CD4-positive, alpha-beta memory T cell (primary cell): Measurements from ENCODE around the gene EML3. TPM values are rescaled to one million over a fixed set of nuclear protein-coding genes. Genes with fewer than 3 reads are reported as not detected.

ENCODE experiments used
- CTCF ChIA-PET: fragments of 350-600 bp; sonication (Branson Sonifier 250); formaldehyde crosslinking; loops from one replicate; lab custom pipeline; 2021; ENCODE audit warnings: inconsistent platforms; ENCODE audit not compliant: partially characterized antibody; lab: Charles Lee
- POLR2A ChIA-PET: fragments of 350-600 bp; sonication (Branson Sonifier 250); formaldehyde crosslinking; loops from one replicate; lab custom pipeline; 2021; ENCODE audit not compliant: partially characterized antibody; lab: Charles Lee
- DNase-seq, 5 donors: peaks; one replicate each; pipeline versions ENCODE4 v3.0.0 to v3.0.0-alpha.2; 2020 to 2022; ENCODE audit warnings: mixed read lengths in 1 of 5
- H3K27ac ChIP-seq: one replicate; pipeline ENCODE4 v1.7.0; 2013; ENCODE audit warnings: low read depth, low read length
- H3K27me3 ChIP-seq: 2 replicates; pipeline ENCODE4 v1.7.0; 2013; ENCODE audit warnings: mild to moderate bottlenecking, low read length, moderate library complexity; ENCODE audit not compliant: insufficient read depth
- H3K36me3 ChIP-seq: 2 replicates; pipeline ENCODE4 v1.7.0; 2013; ENCODE audit warnings: mild to moderate bottlenecking, low read length, moderate library complexity; ENCODE audit not compliant: insufficient read depth
- H3K4me1 ChIP-seq: 2 replicates; pipeline ENCODE4 v1.7.0; 2013; ENCODE audit warnings: mild to moderate bottlenecking, low read length, moderate library complexity; ENCODE audit not compliant: insufficient read depth
- H3K4me3 ChIP-seq, 2 donors: one replicate each; pipeline ENCODE4 v1.7.0; 2013; ENCODE audit warnings: low read length in 2 of 2, mild to moderate bottlenecking in 1 of 2
- H3K9me3 ChIP-seq, 2 donors: one replicate each; pipeline ENCODE4 v1.7.0; 2013; ENCODE audit warnings: low read length in 2 of 2, control low read depth in 1 of 2; ENCODE audit not compliant: control insufficient read depth in 1 of 2
- H3K27ac Mint-ChIP-seq, 7 donors: one replicate each; pipeline ENCODE4 v1.8.0; 2020 to 2021; ENCODE audit warnings: mixed read lengths in 7 of 7, mild to moderate bottlenecking in 6 of 7, inconsistent platforms in 3 of 7, moderate library complexity in 3 of 7
- H3K27me3 Mint-ChIP-seq, 2 donors: one replicate each; pipeline ENCODE4 v1.8.0; 2020 to 2021; ENCODE audit warnings: mixed read lengths in 2 of 2
- H3K36me3 Mint-ChIP-seq, 2 donors: one replicate each; pipeline ENCODE4 v1.8.0; 2020 to 2021; ENCODE audit warnings: mixed read lengths in 2 of 2, inconsistent platforms in 1 of 2, mild to moderate bottlenecking in 1 of 2
- H3K4me1 Mint-ChIP-seq, 4 donors: one replicate each; pipeline ENCODE4 v1.8.0; 2020 to 2021; ENCODE audit warnings: mixed read lengths in 4 of 4, mild to moderate bottlenecking in 1 of 4
- H3K4me3 Mint-ChIP-seq, 8 donors: one replicate each; pipeline ENCODE4 v1.8.0; 2020 to 2021; ENCODE audit warnings: mixed read lengths in 8 of 8, mild to moderate bottlenecking in 7 of 8, moderate library complexity in 6 of 8, inconsistent platforms in 3 of 8
- H3K9me3 Mint-ChIP-seq, 8 donors: one replicate each; pipeline ENCODE4 v1.8.0; 2020 to 2021; ENCODE audit warnings: mixed read lengths in 8 of 8, mild to moderate bottlenecking in 5 of 8, inconsistent platforms in 3 of 8, moderate library complexity in 1 of 8
- intact Hi-C: fragments of 100-400 bp; cut with micrococcal nuclease; formaldehyde crosslinking; loops from one replicate; pipeline ENCODE4 v1.15.1; 2023
- polyA plus RNA-seq, 2 donors: library from polyadenylated mRNA; unstranded; fragments of 300-500 nt; fragmentation: Illumina TruSeq; gene quantifications; one replicate each; pipeline ENCODE4 v1.2.3, GENCODE V29; 2021
- total RNA-seq, 2 experiments: library from RNA; stranded (reverse); gene quantifications; one replicate each; pipeline ENCODE4 v1.2.3, GENCODE V29; 2021

EML3 gene
- total and polyA plus RNA-seq, 4 experiments from 2014 or later = 18.2 to 201 (median 108) TPM

DNA sequence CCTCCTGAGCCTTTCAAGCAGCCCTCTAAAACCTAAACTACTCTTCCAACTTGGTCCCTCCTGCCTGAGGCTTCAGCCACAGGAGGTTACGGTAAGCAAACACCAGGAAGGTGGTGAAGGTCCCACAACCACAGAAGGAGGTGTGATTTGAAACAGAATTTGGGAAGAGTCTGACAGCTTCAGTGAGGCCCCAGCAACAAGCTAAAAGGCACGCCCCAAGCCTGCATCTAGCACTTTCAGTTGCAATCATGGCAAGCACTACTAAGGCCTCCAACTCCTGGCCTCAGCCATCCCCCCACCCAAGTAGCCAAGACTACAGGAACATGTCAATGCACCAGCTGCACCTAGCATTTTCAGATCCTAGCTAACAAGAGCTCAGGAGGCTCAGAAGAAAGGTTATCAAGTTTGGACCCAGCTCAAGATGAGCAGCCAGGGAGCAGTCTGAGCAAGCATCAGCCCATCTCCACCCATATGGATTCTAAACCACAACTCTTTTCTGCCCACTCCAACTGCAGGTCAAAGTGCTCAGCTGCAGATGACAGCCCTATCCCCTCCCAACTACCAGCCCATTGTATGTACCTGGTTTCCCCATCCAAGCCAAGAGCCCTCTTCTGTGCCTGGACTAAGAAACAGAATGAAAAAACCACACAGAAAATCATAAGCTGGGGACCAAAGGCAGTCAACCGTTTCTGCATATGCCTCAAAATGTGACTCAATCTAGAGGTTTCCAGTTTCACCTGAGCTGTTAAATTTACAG is 55.5 kb downstream of the EML3 start:
- Histone ChIP-seq H3K36me3 (peaks cover 7% of the 10 kb centered on the region), H3K27ac (peak overlapping the region; percentile 95), H3K9me3 (no peaks in the 10 kb centered on the region), H3K4me3 (peak overlapping the region; percentile 7 to 75), H3K27me3 (no peaks in the 10 kb centered on the region), H3K4me1 (peaks cover 91% of the 10 kb centered on the region)
- DNase-seq = peak in 4 of 5 donors; percentile 73 to 85 (median 78)
- Mint-ChIP-seq H3K9me3 (no peaks in the 10 kb centered on the region), H3K27ac (peak overlapping the region; percentile 98 to 100 (median 100)), H3K4me3 (peak overlapping the region; percentile 82 to 91 (median 90)), H3K36me3 (peaks cover 24 to 28% of the 10 kb centered on the region in 2 donors), H3K4me1 (peaks cover 68 to 94% (median 81%) of the 10 kb centered on the region in 4 donors), H3K27me3 (no peaks in the 10 kb centered on the region)
- ChIA-PET POLR2A (interaction anchor here (0.6 to 12.5 kb wide), 27 partner anchors 15 to 1760 kb away, joined by 3 to 751 read pairs (median 5); partner anchors contain the start of genes AHNAK, B3GAT3, BSCL2 and C11orf98), CTCF (interaction anchor here (0.6 to 14.9 kb wide), 25 partner anchors 9 to 1536 kb away, joined by 3 to 450 read pairs (median 3); partner anchors contain the start of genes AHNAK, EEF1G, SCGB1A1 and SLC3A2)
- intact Hi-C loops = loop anchor here (1.0 to 10.0 kb wide), 3 partner anchors 11 to 298 kb away; partner anchors contain the start of genes AHNAK and EEF1G

DNA sequence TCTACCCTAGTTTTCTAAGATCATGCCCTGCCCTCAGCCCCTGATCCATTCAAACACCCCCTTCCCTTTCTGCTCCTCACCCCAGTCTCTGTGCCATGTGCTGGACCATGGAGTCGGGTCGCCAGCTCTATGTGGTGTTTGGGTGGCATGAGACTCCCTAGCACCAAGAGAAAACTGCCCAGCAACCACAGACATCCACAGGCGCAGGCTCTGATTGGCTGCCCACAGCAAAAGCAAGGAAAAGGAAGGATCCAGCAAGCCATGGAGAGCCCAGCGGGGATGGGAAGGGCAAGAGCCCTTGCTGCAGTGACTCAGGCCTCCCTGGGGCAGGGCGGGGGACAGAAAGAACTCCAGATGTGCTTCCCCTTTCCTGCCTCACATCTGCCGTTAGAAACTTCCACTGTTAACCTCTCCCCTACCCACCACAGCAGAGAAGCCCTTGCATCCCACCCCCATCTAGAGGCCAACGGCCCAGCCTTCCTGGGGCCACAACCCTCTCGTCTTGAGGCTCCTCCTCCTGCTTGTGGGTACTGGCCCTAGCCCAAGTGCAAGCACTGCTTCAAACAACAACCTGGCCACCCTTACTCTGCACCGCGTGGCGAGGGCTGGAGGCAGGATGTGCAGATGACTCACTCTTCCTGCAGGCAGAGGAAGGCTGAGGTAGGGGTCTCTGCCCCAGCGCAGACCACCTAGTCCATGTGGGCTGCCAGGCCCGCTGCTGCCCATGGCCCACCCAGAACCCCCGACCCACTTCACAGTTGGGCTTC is 56.3 kb downstream of the EML3 start:
- Histone ChIP-seq H3K4me3 (peak overlapping the region; percentile 37 to 75), H3K27ac (peak overlapping the region; percentile 95), H3K36me3 (peaks cover 7% of the 10 kb centered on the region), H3K4me1 (peaks cover 98% of the 10 kb centered on the region), H3K9me3 (no peaks in the 10 kb centered on the region), H3K27me3 (no peaks in the 10 kb centered on the region)
- peaks cover 0 to 2% of the 10 kb centered on the region in 2 donors for H3K27me3 Mint-ChIP-seq
- intact Hi-C loops = loop anchor here (1.0 to 10.0 kb wide), 3 partner anchors 10 to 299 kb away; partner anchors contain the start of genes AHNAK and EEF1G
- H3K9me3 Mint-ChIP-seq = peaks cover 0 to 4% (median 0%) of the 10 kb centered on the region in 8 donors
- CTCF ChIA-PET = interaction anchor here (0.6 to 14.9 kb wide), 17 partner anchors 9 to 1536 kb away, joined by 3 to 450 read pairs (median 5); partner anchors contain the start of genes AHNAK, EEF1G, SCGB1A1 and SLC3A2
- POLR2A ChIA-PET = interaction anchor here (0.5 to 12.5 kb wide), 26 partner anchors 11 to 1659 kb away, joined by 3 to 751 read pairs (median 7); partner anchors contain the start of genes AHNAK, B3GAT3, BSCL2 and C11orf98
- H3K27ac Mint-ChIP-seq = peak overlapping the region; percentile 98 to 100 (median 100)
- peaks cover 73 to 97% (median 85%) of the 10 kb centered on the region in 4 donors for H3K4me1 Mint-ChIP-seq
- peak overlapping the region; percentile 82 to 91 (median 90) for H3K4me3 Mint-ChIP-seq
- peak; percentile 85 to 97 (median 87) for DNase-seq
- H3K36me3 Mint-ChIP-seq = peaks cover 18 to 28% of the 10 kb centered on the region in 2 donors

DNA sequence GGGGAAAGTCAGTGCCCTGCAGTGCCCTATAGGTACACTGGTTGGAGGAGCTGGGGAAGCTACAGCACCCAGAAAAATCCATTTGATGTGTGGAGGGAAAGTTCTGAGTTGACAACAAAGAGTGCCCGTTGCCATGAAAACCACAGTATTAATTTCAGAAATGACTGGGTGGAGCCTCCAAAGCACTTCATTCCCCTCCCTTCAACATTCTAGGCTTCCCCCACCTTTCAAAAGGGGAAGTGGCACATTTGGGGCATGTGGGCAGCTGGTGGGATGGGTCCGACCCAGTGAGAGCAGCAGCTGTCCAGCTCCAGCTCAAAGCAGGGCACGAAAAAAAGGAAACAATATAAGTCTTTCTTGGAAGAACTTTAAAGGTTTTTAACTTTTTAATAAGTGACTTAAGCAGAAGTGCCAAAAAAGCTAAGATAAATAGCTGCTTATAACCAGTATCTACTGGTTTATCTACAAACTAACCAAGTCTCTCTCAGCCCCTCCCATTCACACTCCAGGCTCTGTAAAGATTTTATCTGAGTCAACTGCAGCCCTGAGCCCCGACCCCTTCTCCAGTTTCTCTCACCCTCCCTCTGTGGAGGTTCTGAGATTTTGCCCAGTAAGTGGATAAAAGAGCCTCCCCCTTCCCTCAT is 57.0 kb downstream of the EML3 start:
- H3K27ac Mint-ChIP-seq = peak overlapping the region; percentile 98 to 100 (median 100)
- ChIA-PET POLR2A (interaction anchor here (0.5 to 12.5 kb wide), 24 partner anchors 12 to 526 kb away, joined by 3 to 751 read pairs (median 4); partner anchors contain the start of genes AHNAK, B3GAT3, C11orf98 and CSKMT), CTCF (interaction anchor here (1.1 to 14.9 kb wide), 6 partner anchors 9 to 162 kb away, joined by 3 to 450 read pairs (median 48); partner anchors contain the start of genes AHNAK, SCGB1A1 and TUT1)
- no peaks in the 10 kb centered on the region for H3K9me3 ChIP-seq
- peaks cover 0 to 4% (median 0%) of the 10 kb centered on the region in 8 donors for H3K9me3 Mint-ChIP-seq
- peaks cover 0 to 2% of the 10 kb centered on the region in 2 donors for H3K27me3 Mint-ChIP-seq
- peak; percentile 88 to 94 (median 92) for DNase-seq
- H3K36me3 Mint-ChIP-seq = peaks cover 12 to 22% of the 10 kb centered on the region in 2 donors
- peak overlapping the region; percentile 82 to 91 (median 90) for H3K4me3 Mint-ChIP-seq
- H3K4me3 ChIP-seq = peak overlapping the region; percentile 37 to 75
- peak overlapping the region; percentile 95 for H3K27ac ChIP-seq
- peaks cover 100% of the 10 kb centered on the region for H3K4me1 ChIP-seq
- intact Hi-C loops = loop anchor here (1.0 to 10.0 kb wide), 3 partner anchors 9 to 299 kb away; partner anchors contain the start of genes AHNAK and EEF1G
- H3K36me3 ChIP-seq = peaks cover 7% of the 10 kb centered on the region
- H3K27me3 ChIP-seq = no peaks in the 10 kb centered on the region
- peaks cover 78 to 100% (median 88%) of the 10 kb centered on the region in 4 donors for H3K4me1 Mint-ChIP-seq

DNA sequence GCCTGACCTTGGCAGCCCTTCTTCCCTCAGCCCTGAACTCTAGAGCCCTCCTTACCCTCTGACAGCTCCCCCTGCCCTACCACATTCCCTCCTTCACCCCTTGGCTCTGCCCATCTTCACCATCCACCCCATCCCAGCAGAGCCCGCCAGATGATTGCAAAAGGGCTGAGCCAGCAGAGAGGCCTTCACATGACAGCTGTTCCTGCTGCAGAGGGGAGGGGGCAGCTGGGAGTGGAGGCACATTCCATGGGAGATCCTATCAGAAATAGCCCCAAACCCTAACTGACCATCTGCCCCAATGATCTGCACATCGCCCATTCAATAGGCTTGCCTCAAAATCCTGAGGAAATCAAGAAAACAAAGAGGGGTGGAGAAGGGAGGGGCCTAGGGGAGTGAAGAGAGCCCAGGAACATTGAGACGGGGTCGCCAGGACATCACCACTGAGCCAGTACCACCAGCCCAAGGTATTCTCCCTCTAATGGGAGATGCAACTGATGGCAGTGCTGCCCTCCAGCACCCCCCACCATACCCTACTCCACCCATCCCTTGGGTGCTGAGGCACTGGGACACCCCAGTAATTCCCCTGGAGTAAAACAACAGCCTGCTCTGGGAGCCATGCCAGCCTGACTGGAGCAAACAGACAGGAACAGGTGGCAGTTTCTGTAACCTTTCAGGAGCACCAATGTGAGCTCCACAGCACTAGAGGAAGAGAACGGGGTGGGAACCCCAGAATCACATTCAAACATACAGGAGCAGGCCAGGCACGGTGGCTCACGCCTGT is 58.0 kb downstream of the EML3 start:
- peak overlapping the region; percentile 95 for H3K27ac ChIP-seq
- H3K4me3 Mint-ChIP-seq = peak overlapping the region; percentile 26 to 91 (median 90)
- no peaks in the 10 kb centered on the region for H3K9me3 ChIP-seq
- intact Hi-C loops = loop anchor here (10.0 kb wide), 1 partner anchor 300 kb away; no protein-coding TSS in a partner anchor
- H3K27ac Mint-ChIP-seq = peak overlapping the region; percentile 98 to 100 (median 100)
- H3K4me3 ChIP-seq = peak overlapping the region; percentile 4 to 75
- DNase-seq = no peak
- H3K4me1 Mint-ChIP-seq = peaks cover 75 to 100% (median 87%) of the 10 kb centered on the region in 4 donors
- H3K4me1 ChIP-seq = peaks cover 100% of the 10 kb centered on the region
- no peaks in the 10 kb centered on the region for H3K27me3 ChIP-seq
- H3K36me3 Mint-ChIP-seq = peaks cover 6 to 12% of the 10 kb centered on the region in 2 donors
- CTCF ChIA-PET = interaction anchor here (1.3 to 14.9 kb wide), 6 partner anchors 15 to 161 kb away, joined by 3 to 450 read pairs (median 49); partner anchors contain the start of gene SCGB1A1
- H3K27me3 Mint-ChIP-seq = peaks cover 0 to 2% of the 10 kb centered on the region in 2 donors
- H3K36me3 ChIP-seq = no peaks in the 10 kb centered on the region
- POLR2A ChIA-PET = interaction anchor here (0.6 to 12.5 kb wide), 20 partner anchors 14 to 301 kb away, joined by 3 to 751 read pairs (median 6); partner anchors contain the start of genes AHNAK, B3GAT3, C11orf98 and CSKMT
- peaks cover 0 to 4% (median 0%) of the 10 kb centered on the region in 8 donors for H3K9me3 Mint-ChIP-seq

GRCh38 chr11:62553839-62554361 is 58.7 kb downstream of the EML3 start:
- CTCF ChIA-PET = interaction anchor here (1.3 to 14.9 kb wide), 5 partner anchors 12 to 131 kb away, joined by 3 to 450 read pairs (median 7); partner anchors contain the start of gene SCGB1A1

More at GRCh38 chr11:62553839-62554361, 58.7 kb downstream of the EML3 start:
- Histone ChIP-seq H3K27ac (peak overlapping the region; percentile 95), H3K27me3 (no peaks in the 10 kb centered on the region), H3K4me3 (peak overlapping the region in 1 of 2 donors; percentile 34), H3K36me3 (no peaks in the 10 kb centered on the region), H3K9me3 (no peaks in the 10 kb centered on the region), H3K4me1 (peaks cover 96% of the 10 kb centered on the region)
- POLR2A ChIA-PET = interaction anchor here (0.7 to 12.5 kb wide), 14 partner anchors 13 to 301 kb away, joined by 3 to 751 read pairs (median 12); partner anchors contain the start of genes AHNAK, EEF1G, HNRNPUL2 and INTS5
- Mint-ChIP-seq H3K9me3 (peaks cover 0 to 4% (median 0%) of the 10 kb centered on the region in 8 donors), H3K36me3 (peaks cover 0 to 5% of the 10 kb centered on the region in 2 donors), H3K4me3 (peak overlapping the region in 7 of 8 donors; percentile 67 to 91 (median 90)), H3K27me3 (peaks cover 0 to 2% of the 10 kb centered on the region in 2 donors), H3K4me1 (peaks cover 70 to 97% (median 82%) of the 10 kb centered on the region in 4 donors), H3K27ac (peak overlapping the region; percentile 98 to 100 (median 100))
- intact Hi-C loops = loop anchor here (1.0 to 10.0 kb wide), 2 partner anchors 37 to 301 kb away; partner anchors contain the start of gene TUT1
- peak in 1 of 5 donors; percentile 72 for DNase-seq
